Gastrocnemius medialis (tissue), 4 donors: Measurements from ENCODE around the gene WDFY4.

Experiments used
- CTCF ChIP-seq, 5 experiments: fragments of 450-650 bp in 3 of 5; fragments of 200-600 bp in 2 of 5; sonication (generic) in 2 of 5; IDR thresholded peaks in 4 of 5; conservative IDR thresholded peaks in 1 of 5; 1 replicate in 4 of 5; 2 replicates in 1 of 5; pipeline ENCODE4 v1.5.1; 2016 to 2019; ENCODE audit warnings: antibody characterized with exemption in 5 of 5, mild to moderate bottlenecking in 3 of 5, moderate library complexity in 3 of 5
- POLR2A ChIP-seq, 2 donors: fragments of 450-650 bp; IDR thresholded peaks; one replicate each; pipeline ENCODE4 v1.6.1; 2017; ENCODE audit warnings: antibody characterized with exemption in 2 of 2, mild to moderate bottlenecking in 2 of 2, moderate library complexity in 2 of 2

GRCh38 chr10:48710647-48711275 is 26.1 kb downstream of the WDFY4 start:
- TF ChIP-seq CTCF (IDR thresholded peaks at IDR 0.05 in 4 of 5, conservative IDR thresholded peaks at IDR 0.05 in 1 of 5) = no peak
- no peak for TF ChIP-seq POLR2A (IDR thresholded peaks at IDR 0.05)
